Stimulated activated CD8-positive, alpha-beta memory T cell treated with anti-CD3 and anti-CD28 coated beads, Interleukin-4, amount 100 ng/mL, for 48 hours (primary cell): ENCODE measurements around the gene ATP6V0D1.
"Not testable (repeated sequence)": the region's sequence is repeated elsewhere in the genome, so short reads cannot be mapped to it uniquely, and the experiment has no call there.

Source experiments
- DNase-seq: peaks from one replicate; pipeline ENCODE4 v3.0.0-alpha.2; 2020

The ATP6V0D1 gene

GRCh38 chr16:67499106-67499505 lies 18.1 kb upstream of the ATP6V0D1 start:
- no peak for DNase-seq

- no peak for DNase-seq
Measured at GRCh38 chr16:67490335-67491096, 9.6 kb upstream of the ATP6V0D1 start.

- DNase-seq: no peak
Measured at GRCh38 chr16:67489401-67490083, 8.6 kb upstream of the ATP6V0D1 start.

GRCh38 chr16:67487561-67487960 lies 6.6 kb upstream of the ATP6V0D1 start:
- not testable (repeated sequence) for DNase-seq

GRCh38 chr16:67486805-67487204 lies 5.8 kb upstream of the ATP6V0D1 start:
- DNase-seq: no peak

GRCh38 chr16:67483731-67484525 lies 3.0 kb upstream of the ATP6V0D1 start:
- no peak for DNase-seq

GRCh38 chr16:67483150-67483549 lies 2.2 kb upstream of the ATP6V0D1 start, which contains the start of gene AGRP:
Gene AGRP (minus strand): TSS chr16:67483547. CDS start chr16:67483398, 149 bp downstream.
- no peak for DNase-seq

GRCh38 chr16:67482233-67482924 lies 1.4 kb upstream of the ATP6V0D1 start:
- peak; percentile 32 for DNase-seq

GRCh38 chr16:67481561-67482232 lies 740 bp upstream of the ATP6V0D1 start:
- DNase-seq: peak; percentile 71

- no peak for DNase-seq
Measured at GRCh38 chr16:67477960-67478554, 2.9 kb downstream of the ATP6V0D1 start.

GRCh38 chr16:67474551-67475455 lies 6.2 kb downstream of the ATP6V0D1 start:
- DNase-seq: no peak

GRCh38 chr16:67471758-67472384 lies 9.1 kb downstream of the ATP6V0D1 start:
- DNase-seq: no peak

GRCh38 chr16:67470359-67470758 lies 10.6 kb downstream of the ATP6V0D1 start:
- DNase-seq: no peak

GRCh38 chr16:67468731-67469130 lies 12.2 kb downstream of the ATP6V0D1 start:
- no peak for DNase-seq

GRCh38 chr16:67466581-67466980 lies 14.4 kb downstream of the ATP6V0D1 start:
- no peak for DNase-seq

- no peak for DNase-seq
Measured at GRCh38 chr16:67464565-67464964, 16.4 kb downstream of the ATP6V0D1 start.

GRCh38 chr16:67463691-67464090 lies 17.3 kb downstream of the ATP6V0D1 start:
- DNase-seq: no peak

- no peak for DNase-seq
Measured at GRCh38 chr16:67463059-67463458, 17.9 kb downstream of the ATP6V0D1 start.

GRCh38 chr16:67462279-67462655 lies 18.7 kb downstream of the ATP6V0D1 start:
- DNase-seq: no peak

GRCh38 chr16:67461600-67462278 lies 19.2 kb downstream of the ATP6V0D1 start:
- no peak for DNase-seq
